Measurements from ENCODE around the gene FBXL7.

Gene FBXL7

GRCh38 chr5:15637345-15637744, 137.4 kb downstream of the FBXL7 start:
- TF ChIP-seq, protein P1, sequence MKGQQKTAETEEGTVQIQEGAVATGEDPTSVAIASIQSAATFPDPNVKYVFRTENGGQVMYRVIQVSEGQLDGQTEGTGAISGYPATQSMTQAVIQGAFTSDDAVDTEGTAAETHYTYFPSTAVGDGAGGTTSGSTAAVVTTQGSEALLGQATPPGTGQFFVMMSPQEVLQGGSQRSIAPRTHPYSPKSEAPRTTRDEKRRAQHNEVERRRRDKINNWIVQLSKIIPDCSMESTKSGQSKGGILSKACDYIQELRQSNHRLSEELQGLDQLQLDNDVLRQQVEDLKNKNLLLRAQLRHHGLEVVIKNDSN (IDR thresholded peaks at IDR 0.05) = no peak
- TF ChIP-seq, protein P2, sequence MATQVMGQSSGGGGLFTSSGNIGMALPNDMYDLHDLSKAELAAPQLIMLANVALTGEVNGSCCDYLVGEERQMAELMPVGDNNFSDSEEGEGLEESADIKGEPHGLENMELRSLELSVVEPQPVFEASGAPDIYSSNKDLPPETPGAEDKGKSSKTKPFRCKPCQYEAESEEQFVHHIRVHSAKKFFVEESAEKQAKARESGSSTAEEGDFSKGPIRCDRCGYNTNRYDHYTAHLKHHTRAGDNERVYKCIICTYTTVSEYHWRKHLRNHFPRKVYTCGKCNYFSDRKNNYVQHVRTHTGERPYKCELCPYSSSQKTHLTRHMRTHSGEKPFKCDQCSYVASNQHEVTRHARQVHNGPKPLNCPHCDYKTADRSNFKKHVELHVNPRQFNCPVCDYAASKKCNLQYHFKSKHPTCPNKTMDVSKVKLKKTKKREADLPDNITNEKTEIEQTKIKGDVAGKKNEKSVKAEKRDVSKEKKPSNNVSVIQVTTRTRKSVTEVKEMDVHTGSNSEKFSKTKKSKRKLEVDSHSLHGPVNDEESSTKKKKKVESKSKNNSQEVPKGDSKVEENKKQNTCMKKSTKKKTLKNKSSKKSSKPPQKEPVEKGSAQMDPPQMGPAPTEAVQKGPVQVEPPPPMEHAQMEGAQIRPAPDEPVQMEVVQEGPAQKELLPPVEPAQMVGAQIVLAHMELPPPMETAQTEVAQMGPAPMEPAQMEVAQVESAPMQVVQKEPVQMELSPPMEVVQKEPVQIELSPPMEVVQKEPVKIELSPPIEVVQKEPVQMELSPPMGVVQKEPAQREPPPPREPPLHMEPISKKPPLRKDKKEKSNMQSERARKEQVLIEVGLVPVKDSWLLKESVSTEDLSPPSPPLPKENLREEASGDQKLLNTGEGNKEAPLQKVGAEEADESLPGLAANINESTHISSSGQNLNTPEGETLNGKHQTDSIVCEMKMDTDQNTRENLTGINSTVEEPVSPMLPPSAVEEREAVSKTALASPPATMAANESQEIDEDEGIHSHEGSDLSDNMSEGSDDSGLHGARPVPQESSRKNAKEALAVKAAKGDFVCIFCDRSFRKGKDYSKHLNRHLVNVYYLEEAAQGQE (IDR thresholded peaks at IDR 0.05; ENCODE audit: low read depth) = no peak

- TF ChIP-seq TAF1 (IDR thresholded peaks at IDR 0.05; ENCODE audit: low read depth) = no peak
- no peak for TF ChIP-seq YY1 (IDR thresholded peaks at IDR 0.05; ENCODE audit: low read depth)
- TF ChIP-seq EGR1 (IDR thresholded peaks at IDR 0.05) = no peak
- no peak for TF ChIP-seq NFIC (IDR thresholded peaks at IDR 0.05)
- TF ChIP-seq MAX (IDR thresholded peaks at IDR 0.05) = no peak
- TF ChIP-seq CEBPB (IDR thresholded peaks at IDR 0.05) = no peak
- TF ChIP-seq FOXM1 (IDR thresholded peaks at IDR 0.05; ENCODE audit: borderline replicate concordance, low read depth) = no peak
- TF ChIP-seq RAD21 (IDR thresholded peaks at IDR 0.05; ENCODE audit: low read depth) = no peak
- TF ChIP-seq, protein P2 (IDR thresholded peaks at IDR 0.05; ENCODE audit: low read depth) = no peak
- TF ChIP-seq CREB1 (IDR thresholded peaks at IDR 0.05; ENCODE audit: low read depth) = no peak
- TF ChIP-seq EP300 (IDR thresholded peaks at IDR 0.05; ENCODE audit: borderline replicate concordance) = no peak
- no peak for TF ChIP-seq ZBTB7A (IDR thresholded peaks at IDR 0.05; ENCODE audit: low read depth)
- no peak for TF ChIP-seq TCF12 (IDR thresholded peaks at IDR 0.05; ENCODE audit: low read depth)
- TF ChIP-seq, protein P1 (IDR thresholded peaks at IDR 0.05) = no peak
- no peak for TF ChIP-seq TEAD4 (IDR thresholded peaks at IDR 0.05)
Observed at GRCh38 chr5:15637886-15638285, 137.9 kb downstream of the FBXL7 start.

DNA sequence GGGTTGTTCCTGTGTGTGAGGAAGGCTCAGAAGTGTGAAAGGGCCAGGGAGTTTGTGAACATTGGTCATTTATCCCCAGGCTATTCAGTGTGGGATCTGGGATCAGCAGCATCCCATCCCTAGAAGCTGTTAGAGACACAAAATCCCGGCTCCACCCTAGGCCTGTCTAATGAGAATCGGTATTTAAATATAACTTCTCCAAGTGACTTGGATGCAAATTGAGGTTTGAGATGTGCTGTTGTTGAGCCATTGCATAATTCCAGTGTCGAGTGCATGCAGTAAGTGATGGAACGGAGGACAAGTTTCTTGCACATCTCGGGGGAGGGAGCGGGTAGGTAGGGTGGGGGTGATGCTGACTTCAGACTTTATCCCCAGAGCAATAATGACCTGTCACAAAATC, 138.3 kb downstream of the FBXL7 start:
- TF ChIP-seq FOXM1 (IDR thresholded peaks at IDR 0.05; ENCODE audit: borderline replicate concordance, low read depth) (no peak), CREB1 (IDR thresholded peaks at IDR 0.05; ENCODE audit: low read depth) (no peak), TCF12 (IDR thresholded peaks at IDR 0.05; ENCODE audit: low read depth) (no peak), CEBPB (IDR thresholded peaks at IDR 0.05) (no peak), EGR1 (IDR thresholded peaks at IDR 0.05) (no peak)
- TF ChIP-seq, protein P2 (IDR thresholded peaks at IDR 0.05; ENCODE audit: low read depth) = no peak

GRCh38 chr5:15639288-15639687, 139.3 kb downstream of the FBXL7 start:
- TF ChIP-seq TAF1 (IDR thresholded peaks at IDR 0.05; ENCODE audit: low read depth) (no peak), ZBTB7A (IDR thresholded peaks at IDR 0.05; ENCODE audit: low read depth) (no peak), CEBPB (IDR thresholded peaks at IDR 0.05) (no peak), MAX (IDR thresholded peaks at IDR 0.05) (no peak), NFIC (IDR thresholded peaks at IDR 0.05) (no peak), FOXM1 (IDR thresholded peaks at IDR 0.05; ENCODE audit: borderline replicate concordance, low read depth) (no peak), TEAD4 (IDR thresholded peaks at IDR 0.05) (no peak), CREB1 (IDR thresholded peaks at IDR 0.05; ENCODE audit: low read depth) (no peak), YY1 (IDR thresholded peaks at IDR 0.05; ENCODE audit: low read depth) (no peak), EP300 (IDR thresholded peaks at IDR 0.05; ENCODE audit: borderline replicate concordance) (no peak)
- TF ChIP-seq, protein P1 (IDR thresholded peaks at IDR 0.05) = no peak
- TF ChIP-seq, protein P2 (IDR thresholded peaks at IDR 0.05; ENCODE audit: low read depth) = no peak

Measured in Ishikawa (cell line).